DND-41 (cell line): ENCODE data around the gene SH3RF3.

ENCODE experiments used
- ATAC-seq: fragments of 200-7000 bp; cut with Tn5 transposase; 3 replicates; pipeline ENCODE4 v1.9.1; 2021; ENCODE audit warnings: low read depth; ENCODE audit not compliant: insufficient read depth
- DNase-seq: peaks from one replicate; pipeline ENCODE4 v3.0.0-alpha.2; 2020
- H2AFZ ChIP-seq: 2 replicates; pipeline ENCODE4 v1.6.0; 2012; ENCODE audit warnings: low read depth, low read length
- H3K27ac ChIP-seq: 2 replicates; pipeline ENCODE4 v1.5.1; 2012; ENCODE audit warnings: low read length, inconsistent platforms
- H3K27me3 ChIP-seq: fragments of 200-600 bp; sonication (generic); 2 replicates; pipeline ENCODE4 v1.6.0; 2012; ENCODE audit warnings: low read length, mild to moderate bottlenecking, inconsistent platforms; ENCODE audit not compliant: insufficient read depth, poor library complexity
- H3K36me3 ChIP-seq: 2 replicates; pipeline ENCODE4 v1.5.1; 2012; ENCODE audit warnings: low read length, inconsistent platforms; ENCODE audit not compliant: insufficient read depth
- H3K4me1 ChIP-seq: 2 replicates; pipeline ENCODE4 v1.5.1; 2012; ENCODE audit warnings: mild to moderate bottlenecking, low read length; ENCODE audit not compliant: insufficient read depth
- H3K4me2 ChIP-seq: 2 replicates; pipeline ENCODE4 v1.6.0; 2012; ENCODE audit warnings: mild to moderate bottlenecking, moderate library complexity, low read length, inconsistent platforms; ENCODE audit not compliant: insufficient read depth
- H3K4me3 ChIP-seq, 2 experiments: fragments of 200-600 bp in 1 of 2; shearing (Covaris generic) in 1 of 2; 2 replicates each; pipeline ENCODE4 v1.5.1; 2012 to 2016; ENCODE audit warnings: inconsistent platforms in 2 of 2, low read length in 2 of 2, mild to moderate bottlenecking in 2 of 2, low read depth in 1 of 2, moderate library complexity in 1 of 2
- H3K79me2 ChIP-seq: 2 replicates; pipeline ENCODE4 v1.6.0; 2012; ENCODE audit warnings: low read length, inconsistent platforms; ENCODE audit not compliant: insufficient read depth
- H3K9ac ChIP-seq: 2 replicates; pipeline ENCODE4 v1.6.0; 2012; ENCODE audit warnings: low read depth, mild to moderate bottlenecking, inconsistent platforms, low read length, moderate library complexity
- H3K9me3 ChIP-seq: 2 replicates; pipeline ENCODE4 v1.5.1; 2012; ENCODE audit warnings: low read length, moderate library complexity, mild to moderate bottlenecking, inconsistent platforms; ENCODE audit not compliant: insufficient read depth, severe bottlenecking
- H4K20me1 ChIP-seq: 2 replicates; pipeline ENCODE4 v1.6.0; 2012; ENCODE audit warnings: low read length; ENCODE audit not compliant: insufficient read depth
- CTCF ChIP-seq: IDR thresholded peaks from 2 replicates; pipeline ENCODE4 v1.5.1; 2012; ENCODE audit warnings: borderline replicate concordance, low read length, moderate library complexity, mild to moderate bottlenecking; ENCODE audit not compliant: poor library complexity, severe bottlenecking; ENCODE audit errors: extremely low read depth
- EZH2 ChIP-seq: IDR thresholded peaks from 3 replicates; pipeline ENCODE4 v1.6.1; 2012; ENCODE audit warnings: borderline replicate concordance, low read depth, mild to moderate bottlenecking, moderate library complexity, low read length, inconsistent platforms; ENCODE audit not compliant: severe bottlenecking

The SH3RF3 gene

DNA sequence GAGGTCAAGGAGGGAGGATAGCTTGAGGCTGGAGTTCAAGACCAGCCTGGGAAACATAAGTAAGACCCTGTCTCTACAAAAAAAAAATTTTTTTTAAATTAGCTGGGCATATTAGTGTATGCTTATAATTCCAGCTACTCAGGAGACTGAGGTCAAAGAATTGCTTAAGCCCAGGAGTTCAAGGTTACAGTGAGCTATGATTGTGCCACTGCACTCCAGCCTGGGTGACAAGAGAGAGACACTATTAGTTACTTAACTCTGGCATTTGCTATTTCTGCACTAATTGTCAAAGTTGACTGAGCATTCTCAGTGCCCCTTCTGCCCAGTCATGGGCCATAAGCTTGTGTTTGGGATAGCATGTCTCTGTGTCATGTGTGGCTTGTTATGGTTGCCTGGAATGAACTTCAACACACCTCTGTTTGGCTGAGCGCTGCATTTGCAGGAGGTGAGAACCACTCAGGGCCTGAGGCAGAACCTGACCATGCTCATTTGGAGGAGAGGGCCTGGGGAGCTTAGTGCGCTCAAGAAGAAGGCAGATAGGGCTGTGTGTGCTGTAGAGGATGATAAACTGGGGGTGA lies 77.7 kb downstream of the SH3RF3 start:
- peaks cover 63% of the 10 kb centered on the region for H3K27me3 ChIP-seq
- no peak for TF ChIP-seq CTCF
- no peak for TF ChIP-seq EZH2
- no peak overlapping the region for H3K4me3 ChIP-seq
- no peak for ATAC-seq
- peaks cover 13% of the 10 kb centered on the region for H3K9me3 ChIP-seq
- H3K79me2 ChIP-seq = no peaks in the 10 kb centered on the region
- no peak overlapping the region for H3K27ac ChIP-seq
- no peak for DNase-seq
- peaks cover 25% of the 10 kb centered on the region for H4K20me1 ChIP-seq
- H2AFZ ChIP-seq = no peak overlapping the region
- H3K4me1 ChIP-seq = no peaks in the 10 kb centered on the region
- no peaks in the 10 kb centered on the region for H3K36me3 ChIP-seq
- no peak overlapping the region for H3K4me2 ChIP-seq
- no peak overlapping the region for H3K9ac ChIP-seq

- H3K27me3 ChIP-seq = peaks cover 59% of the 10 kb centered on the region
- no peak overlapping the region for H2AFZ ChIP-seq
- no peak overlapping the region for H3K4me2 ChIP-seq
- no peak overlapping the region for H3K9ac ChIP-seq
- H3K4me3 ChIP-seq = no peak overlapping the region
- ATAC-seq (no peak), DNase-seq (no peak)
- H3K27ac ChIP-seq = no peak overlapping the region
- no peaks in the 10 kb centered on the region for H3K4me1 ChIP-seq
- no peaks in the 10 kb centered on the region for H3K79me2 ChIP-seq
- H3K9me3 ChIP-seq = peaks cover 13% of the 10 kb centered on the region
- TF ChIP-seq CTCF (no peak), EZH2 (no peak)
- H3K36me3 ChIP-seq = no peaks in the 10 kb centered on the region
- H4K20me1 ChIP-seq = peaks cover 22% of the 10 kb centered on the region
These were observed 78.2 kb downstream of the SH3RF3 start for GRCh38 chr2:109207176-109207575.

- Histone ChIP-seq H3K27ac (no peak overlapping the region), H3K4me1 (no peaks in the 10 kb centered on the region), H3K36me3 (no peaks in the 10 kb centered on the region), H4K20me1 (peaks cover 25% of the 10 kb centered on the region), H3K27me3 (peaks cover 62% of the 10 kb centered on the region), H3K79me2 (no peaks in the 10 kb centered on the region), H3K9ac (no peak overlapping the region), H3K4me2 (no peak overlapping the region), H3K9me3 (peaks cover 13% of the 10 kb centered on the region), H3K4me3 (no peak overlapping the region), H2AFZ (no peak overlapping the region)
- no peak; the same call in 2 of the 3 replicates for ATAC-seq
- DNase-seq = no peak
- TF ChIP-seq CTCF (peak; percentile 24), EZH2 (no peak)
These were observed 79.3 kb downstream of the SH3RF3 start for GRCh38 chr2:109208071-109208950.
